HG03342 (cell line): Measurements from ENCODE around the gene ZBTB38.

Experiments used
- ATAC-seq: cut with Tn5 transposase; IDR thresholded peaks from one replicate; pipeline ENCODE4 v1.9.1; 2021; ENCODE audit warnings: mild to moderate bottlenecking, moderate library complexity; ENCODE audit not compliant: unreplicated experiment

The ZBTB38 gene, protein sequence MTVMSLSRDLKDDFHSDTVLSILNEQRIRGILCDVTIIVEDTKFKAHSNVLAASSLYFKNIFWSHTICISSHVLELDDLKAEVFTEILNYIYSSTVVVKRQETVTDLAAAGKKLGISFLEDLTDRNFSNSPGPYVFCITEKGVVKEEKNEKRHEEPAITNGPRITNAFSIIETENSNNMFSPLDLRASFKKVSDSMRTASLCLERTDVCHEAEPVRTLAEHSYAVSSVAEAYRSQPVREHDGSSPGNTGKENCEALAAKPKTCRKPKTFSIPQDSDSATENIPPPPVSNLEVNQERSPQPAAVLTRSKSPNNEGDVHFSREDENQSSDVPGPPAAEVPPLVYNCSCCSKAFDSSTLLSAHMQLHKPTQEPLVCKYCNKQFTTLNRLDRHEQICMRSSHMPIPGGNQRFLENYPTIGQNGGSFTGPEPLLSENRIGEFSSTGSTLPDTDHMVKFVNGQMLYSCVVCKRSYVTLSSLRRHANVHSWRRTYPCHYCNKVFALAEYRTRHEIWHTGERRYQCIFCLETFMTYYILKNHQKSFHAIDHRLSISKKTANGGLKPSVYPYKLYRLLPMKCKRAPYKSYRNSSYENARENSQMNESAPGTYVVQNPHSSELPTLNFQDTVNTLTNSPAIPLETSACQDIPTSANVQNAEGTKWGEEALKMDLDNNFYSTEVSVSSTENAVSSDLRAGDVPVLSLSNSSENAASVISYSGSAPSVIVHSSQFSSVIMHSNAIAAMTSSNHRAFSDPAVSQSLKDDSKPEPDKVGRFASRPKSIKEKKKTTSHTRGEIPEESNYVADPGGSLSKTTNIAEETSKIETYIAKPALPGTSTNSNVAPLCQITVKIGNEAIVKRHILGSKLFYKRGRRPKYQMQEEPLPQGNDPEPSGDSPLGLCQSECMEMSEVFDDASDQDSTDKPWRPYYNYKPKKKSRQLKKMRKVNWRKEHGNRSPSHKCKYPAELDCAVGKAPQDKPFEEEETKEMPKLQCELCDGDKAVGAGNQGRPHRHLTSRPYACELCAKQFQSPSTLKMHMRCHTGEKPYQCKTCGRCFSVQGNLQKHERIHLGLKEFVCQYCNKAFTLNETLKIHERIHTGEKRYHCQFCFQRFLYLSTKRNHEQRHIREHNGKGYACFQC (N-terminal part only)

DNA sequence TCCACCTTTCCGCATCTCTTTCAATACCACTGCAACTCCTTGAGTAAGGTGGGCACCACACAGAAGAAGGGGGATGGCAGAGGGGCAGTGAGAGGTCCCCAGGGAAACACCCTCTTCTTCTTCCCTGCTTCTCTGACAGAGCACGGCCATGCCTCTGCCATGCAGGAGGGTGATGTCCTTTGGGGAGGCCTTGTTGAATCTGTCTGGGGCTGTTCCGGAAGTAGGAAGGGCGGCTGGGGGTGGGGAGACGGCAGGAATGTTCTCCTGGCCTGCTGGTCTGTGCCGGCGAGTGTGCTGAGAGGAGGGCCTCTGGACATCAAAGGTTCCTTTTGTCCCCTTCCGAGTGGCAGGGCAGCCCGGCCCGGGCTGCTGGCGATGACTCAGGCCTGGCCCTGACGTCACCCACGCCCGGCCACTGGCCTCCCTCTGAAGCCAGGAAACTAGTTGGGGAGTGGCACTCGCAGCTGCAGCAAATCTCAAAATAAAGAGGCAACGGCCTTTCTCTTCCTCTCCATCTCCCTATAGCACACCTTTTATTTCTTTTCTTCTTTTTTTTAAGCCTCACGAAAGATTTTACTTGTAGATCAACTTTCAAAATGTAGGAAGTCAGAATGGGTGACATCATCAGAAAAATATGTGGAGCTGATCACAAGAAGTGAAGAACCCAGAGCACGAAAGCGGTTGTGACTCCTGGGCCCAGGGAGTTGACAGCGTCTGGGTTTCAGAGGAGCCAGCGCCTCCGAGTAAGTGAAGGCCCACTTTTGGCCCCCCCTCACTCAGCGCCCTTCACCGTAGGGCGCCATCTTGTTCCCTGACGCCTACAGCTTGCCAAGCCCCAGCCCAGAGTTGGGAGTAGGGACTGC is at the start of gene ZBTB38:
ZBTB38 (plus strand) TSS at position 443 of the 863 bp plus-strand sequence. CDS start 73,885 bp downstream, outside the sequence.
- no peak for ATAC-seq

DNA sequence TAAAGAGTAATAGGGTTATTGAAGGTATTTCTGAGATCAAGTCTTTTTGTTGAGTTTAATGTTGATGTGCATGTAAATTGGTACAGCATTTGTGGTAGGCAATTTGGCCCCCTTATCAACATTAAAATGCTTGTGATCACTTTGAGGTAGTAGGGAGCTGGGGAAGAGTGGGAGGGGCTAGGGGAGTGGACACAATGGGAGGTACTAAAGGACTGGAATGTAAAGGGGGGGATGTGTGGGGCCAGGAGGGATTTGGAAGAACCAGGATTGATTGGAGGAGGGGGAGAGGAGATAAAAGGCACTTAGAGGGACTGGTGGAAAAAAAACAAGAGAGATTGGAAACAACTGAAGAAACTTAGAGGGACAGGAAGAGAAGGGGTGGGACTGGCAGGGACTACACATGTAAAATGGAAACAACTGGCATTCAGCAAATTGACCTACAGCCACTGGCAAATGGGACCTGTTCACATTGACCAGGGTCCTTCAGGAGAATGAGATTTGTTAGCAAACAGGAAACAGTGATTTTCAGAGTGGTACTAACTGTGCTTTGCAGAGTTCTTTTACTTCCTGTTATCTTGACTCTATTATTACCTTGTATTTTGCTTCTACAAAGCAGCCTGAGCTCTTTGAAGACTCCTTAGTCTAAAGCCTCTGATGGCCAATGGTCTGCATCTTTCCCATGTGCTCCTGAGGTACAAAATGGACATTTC is 47.8 kb upstream of the ZBTB38 start:
- ATAC-seq = no peak

DNA sequence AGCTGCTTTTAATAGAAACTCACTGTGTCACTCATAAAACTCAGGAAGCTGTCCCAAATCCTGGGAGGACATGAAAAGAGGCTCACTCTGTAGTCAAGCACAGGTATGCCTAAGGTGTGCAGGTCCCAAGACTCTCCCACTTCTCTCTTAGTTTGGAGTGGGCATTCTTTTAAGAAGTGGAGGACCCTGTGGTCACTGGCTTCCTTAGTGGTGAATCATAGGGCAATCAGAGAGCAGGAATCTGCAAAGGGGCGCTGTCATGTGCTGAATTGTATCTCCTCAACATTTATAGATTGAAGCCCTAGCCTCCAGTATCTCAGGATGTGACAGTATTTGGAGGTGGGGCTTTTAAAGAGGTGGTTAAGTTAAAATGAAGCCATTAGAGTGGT is 47.2 kb upstream of the ZBTB38 start:
- ATAC-seq = no peak

DNA sequence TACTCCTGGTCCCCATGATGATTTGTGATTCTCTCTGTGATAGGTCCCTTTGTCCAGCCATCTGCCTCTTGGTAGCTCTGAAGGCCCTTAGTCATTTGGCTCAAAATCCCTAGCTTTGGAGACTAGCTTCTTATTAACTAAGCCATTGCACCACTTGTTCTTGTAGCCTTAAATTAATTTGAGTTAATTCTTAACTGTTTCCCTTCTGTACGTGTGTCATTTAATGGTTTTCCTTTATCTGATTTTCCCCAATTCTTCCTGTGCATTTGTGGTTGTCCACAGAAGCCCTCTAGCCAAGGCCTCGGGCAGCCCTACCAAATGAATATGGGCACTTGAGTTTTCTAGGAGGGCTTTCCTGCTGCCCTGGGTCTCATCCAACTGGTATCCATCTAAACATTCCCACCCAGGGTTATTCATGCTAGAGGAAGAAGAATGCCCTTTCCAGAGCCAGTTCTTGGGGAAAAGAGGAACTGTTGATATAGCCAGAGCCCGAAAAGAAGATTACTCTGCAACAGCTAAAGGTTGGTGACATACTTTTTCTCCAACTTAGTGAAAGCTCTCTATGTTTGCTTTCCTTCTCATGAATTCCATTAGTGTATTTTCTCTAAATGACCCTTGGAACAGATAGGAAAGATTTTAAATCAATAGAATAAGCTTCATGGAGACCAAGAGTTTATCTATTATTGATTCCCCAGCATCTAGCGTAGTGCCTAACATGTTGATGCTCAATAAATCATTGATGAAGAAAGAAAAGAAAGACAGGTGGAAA is 44.2 kb upstream of the ZBTB38 start:
- no peak for ATAC-seq

DNA sequence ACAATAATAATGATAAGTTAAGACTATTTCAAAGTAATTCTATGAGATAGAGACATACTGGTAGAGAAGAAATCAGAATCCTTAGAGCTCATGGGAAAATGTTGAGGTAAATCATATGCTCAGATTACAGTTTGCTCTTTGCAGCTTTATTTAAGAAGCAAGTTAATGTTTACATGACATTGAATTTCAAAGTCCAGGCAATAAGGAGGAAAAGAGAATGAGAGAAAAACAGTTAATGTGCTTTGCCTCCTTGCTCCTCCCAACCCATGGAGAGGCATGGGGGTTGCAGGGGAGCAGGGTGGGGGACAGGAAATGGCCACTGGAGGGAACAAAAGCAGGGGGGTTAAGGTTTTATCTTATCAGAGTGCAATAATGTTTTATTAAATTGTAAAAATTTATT is 42.2 kb upstream of the ZBTB38 start:
- ATAC-seq = no peak

DNA sequence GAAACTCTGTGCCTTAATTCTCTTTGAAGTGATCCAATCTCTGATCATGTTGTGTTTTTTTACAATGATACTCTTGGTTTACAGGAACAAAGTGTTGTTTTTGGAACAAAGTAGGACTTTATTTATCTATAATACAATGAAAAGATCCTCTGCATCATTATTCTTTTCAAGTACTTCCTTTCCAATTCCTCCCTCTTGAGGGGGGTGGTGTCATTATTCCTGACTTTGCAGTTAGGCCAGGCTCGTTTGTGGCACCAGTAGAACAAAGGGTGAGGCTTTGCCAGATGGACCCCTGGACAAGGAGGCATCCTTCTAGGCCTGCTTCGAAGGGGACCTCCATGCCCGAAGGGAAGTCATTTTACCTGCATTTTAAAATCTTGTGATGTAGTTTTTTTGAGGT is 41.7 kb upstream of the ZBTB38 start:
- no peak for ATAC-seq

DNA sequence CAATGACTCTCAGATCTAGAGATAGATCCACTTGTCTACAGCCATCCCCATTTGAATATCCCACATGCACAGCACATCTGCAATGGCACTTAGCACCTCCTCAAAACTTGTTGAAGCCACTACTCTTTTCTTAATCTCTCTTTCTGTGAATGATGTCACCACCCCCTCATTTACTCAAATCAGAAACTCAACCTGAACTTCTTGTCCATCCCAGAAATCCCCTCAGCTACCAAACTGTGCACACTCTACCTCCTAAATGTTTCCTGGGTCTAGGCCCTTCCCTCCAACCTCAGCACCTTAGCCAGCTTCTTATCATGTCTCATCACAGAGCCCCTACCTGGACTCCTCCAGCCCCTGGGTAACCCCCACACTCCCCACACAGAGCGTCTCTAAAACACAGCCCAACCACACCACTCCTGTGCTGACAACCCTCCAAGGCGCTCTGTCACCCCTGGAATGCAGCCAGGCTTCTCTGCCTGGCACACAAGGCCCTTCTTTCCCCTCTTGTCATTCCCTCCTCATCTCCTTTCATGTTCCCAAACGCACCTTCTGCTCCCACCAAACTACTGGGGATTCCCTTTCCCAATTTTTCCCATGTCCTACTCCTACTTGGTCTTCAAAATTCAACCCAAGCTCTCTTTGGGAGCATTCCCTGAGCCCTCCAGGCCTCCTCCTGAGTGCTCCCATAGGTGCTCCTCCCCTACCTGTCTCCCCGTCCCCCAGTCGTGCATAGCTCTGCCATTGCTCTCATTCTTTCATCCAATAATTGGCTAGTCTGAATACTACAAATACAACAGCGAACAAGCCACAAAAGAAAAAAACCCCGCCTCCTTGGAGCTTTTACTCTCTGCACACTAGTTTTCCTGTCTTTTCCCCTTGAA is 39.8 kb upstream of the ZBTB38 start:
- peak; percentile 45 for ATAC-seq

DNA sequence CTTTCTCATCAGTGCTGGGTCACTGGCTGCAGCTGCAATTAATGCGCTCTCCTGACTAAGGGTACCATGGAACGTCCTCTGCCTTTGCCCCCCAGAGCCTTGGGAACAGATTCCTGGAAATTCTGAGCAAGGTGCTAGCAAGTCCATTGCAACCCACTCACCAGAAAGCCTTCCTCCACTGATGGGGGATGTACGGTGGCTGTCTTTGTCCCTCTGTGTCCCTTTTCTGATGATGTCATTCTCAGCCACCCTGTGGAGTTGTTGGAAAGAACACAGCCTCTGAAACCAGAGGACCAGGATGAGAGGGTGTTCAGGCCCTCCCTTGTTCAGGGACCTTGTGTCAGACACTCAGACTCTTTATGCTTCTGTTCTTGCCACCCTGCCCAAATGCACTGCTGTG is 38.1 kb upstream of the ZBTB38 start:
- ATAC-seq = no peak

DNA sequence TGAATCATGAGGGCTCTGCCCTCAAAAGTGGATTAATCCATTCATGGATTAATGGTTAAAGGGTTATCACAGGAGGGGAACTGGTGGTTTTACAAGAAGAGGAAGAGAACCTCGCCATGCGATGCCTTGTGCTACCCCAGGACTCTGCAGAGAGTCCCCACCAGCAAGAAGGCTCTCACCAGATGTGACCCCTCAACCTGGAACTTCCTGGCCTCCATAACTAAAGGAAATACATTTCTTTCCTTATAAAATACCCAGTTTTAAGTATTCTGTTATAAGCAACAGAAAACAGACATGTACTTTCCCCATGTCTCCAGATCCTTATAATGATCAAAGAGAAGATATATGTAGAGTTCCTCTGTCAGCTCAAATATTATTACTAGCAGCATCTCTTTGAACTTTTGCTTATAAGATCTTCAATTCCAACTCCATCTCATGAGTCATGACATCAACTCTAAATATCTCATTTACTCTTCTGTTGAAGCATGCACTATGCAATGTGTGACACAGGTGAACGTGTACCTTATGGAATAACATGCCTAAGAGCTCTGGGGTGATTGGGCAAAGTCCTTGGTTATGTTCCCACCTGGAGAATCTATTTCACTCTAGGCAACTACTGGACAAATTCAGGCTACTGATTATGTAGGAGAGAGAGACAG is 37.5 kb upstream of the ZBTB38 start:
- ATAC-seq = no peak

DNA sequence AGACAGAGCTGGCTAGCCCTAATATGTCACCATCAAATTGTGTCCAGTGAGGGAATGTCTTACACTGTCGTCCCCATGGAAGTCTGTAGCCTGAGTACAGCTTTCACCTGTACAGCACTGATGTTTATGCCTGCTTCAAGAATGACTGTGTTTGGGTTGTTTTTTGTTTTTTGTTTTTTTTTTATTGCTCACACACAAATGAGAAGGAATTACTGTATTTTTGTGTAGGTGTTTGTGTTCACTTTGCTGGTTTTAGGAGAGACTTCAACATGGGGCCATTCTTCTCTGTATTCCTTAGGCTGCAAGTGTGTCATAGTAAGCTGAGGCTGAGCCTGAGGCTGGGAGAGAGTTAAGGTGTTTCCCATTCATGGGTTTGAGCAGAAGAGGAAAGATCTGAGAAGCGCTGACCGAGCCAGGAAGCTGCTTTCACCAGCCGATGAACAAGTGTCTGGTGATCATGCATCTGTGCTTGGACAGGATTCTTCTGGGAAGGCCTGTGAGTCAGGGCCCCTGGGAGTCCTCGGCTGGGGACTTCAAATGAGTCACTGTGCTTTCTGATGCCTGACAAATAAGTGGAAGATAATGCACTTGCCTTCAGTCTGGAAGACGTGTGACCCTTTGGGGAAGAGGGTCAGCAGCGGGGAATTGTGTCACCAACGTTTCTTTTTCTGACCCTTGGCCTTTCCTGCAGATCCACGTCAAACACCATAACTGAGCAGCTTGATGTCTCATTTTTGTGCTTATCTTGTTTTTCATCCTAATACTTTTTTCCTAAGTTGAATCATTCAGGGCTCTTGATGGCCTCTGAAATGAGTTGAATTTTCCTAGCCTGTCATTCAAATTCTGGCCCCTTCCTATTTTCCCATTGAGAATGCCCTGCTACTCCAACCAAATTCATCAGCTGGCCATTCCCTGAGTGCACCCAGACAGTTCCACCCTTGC is 36.7 kb upstream of the ZBTB38 start:
- ATAC-seq = peak; percentile 33

DNA sequence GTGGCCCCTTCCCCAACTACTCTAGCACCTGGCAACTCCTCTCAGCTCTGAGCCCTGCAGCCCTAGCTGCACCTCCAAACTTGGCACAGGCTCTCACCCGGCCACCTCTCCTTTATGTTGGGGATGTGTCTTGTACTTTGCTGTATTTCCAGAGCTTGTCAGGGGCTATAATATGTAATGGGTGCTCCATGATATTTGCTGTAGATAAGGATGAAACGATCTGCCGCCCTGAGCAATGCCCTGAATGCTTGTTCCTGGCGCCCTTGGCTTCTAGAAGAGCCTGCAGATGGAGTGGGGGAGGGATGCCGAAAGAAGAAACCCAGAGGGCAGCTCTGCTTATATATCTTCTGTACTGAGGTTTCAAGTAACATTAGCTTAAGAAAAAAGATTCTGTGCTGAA is 35.9 kb upstream of the ZBTB38 start:
- ATAC-seq = no peak

DNA sequence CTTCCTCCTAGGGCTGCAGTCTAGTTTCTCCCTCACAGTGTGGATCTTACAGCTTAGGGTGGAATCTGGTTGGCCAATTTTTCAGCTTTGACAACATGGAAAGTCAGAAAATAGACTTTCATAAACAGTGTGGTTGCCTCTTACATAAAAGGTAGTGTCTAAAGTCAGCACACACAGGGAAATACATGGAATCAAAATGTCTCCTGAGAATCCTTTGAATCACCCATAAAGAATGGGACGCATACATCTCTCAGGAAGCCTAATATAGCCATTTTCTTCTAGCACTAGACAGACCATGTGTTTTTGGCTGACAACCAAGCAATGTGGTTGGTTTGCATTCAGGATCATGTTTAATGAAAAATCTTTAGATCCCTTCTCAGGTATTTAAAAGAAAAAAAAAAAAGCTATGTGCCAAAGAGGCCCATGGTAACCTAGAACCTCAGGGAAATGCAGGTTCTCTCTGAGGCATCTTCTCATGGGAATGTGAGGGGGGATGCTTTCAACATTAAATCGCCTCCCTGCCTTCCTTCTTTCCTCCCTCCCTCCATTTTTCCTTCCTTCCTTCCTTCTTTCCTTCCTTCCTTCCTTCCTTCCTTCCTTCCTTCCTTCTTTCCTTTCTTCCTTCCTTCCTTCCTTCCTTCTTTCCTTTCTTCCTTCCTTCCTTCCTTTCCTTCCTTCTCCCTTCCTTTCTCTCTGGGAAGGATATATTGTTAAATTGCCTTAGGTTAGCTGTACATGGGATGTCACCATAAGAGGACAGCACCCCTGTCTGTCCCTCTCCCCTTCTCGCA is 34.3 kb upstream of the ZBTB38 start:
- ATAC-seq = no peak

DNA sequence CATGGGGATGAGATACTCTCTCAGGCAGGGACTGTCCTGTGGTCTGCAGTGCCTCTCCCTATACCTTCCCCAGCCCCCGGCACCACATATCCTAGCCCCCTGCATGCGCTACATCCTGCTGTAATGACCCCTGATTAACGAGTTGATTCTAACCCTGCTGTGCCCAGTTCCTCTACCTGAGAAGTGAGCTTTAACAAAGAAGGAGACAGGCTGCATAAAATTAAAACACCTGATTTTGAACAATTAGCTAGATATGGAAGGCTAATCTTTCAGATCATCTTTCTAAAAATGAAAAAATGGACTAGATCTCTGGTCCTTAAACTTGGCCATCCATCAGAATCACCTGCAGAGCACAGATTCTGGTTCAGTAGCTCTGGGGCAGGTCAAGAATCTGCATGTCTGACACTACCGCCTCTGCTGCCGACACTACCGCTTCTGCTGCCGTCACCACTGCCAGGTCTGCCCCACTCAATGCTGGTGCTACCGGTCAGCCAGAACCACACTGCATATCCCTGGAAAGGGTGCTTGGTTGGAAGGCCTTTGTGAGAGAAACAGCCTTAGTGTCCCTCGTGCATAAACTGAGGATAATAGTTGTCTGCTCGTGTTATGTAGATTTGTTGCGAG is 33.6 kb upstream of the ZBTB38 start:
- ATAC-seq = no peak

DNA sequence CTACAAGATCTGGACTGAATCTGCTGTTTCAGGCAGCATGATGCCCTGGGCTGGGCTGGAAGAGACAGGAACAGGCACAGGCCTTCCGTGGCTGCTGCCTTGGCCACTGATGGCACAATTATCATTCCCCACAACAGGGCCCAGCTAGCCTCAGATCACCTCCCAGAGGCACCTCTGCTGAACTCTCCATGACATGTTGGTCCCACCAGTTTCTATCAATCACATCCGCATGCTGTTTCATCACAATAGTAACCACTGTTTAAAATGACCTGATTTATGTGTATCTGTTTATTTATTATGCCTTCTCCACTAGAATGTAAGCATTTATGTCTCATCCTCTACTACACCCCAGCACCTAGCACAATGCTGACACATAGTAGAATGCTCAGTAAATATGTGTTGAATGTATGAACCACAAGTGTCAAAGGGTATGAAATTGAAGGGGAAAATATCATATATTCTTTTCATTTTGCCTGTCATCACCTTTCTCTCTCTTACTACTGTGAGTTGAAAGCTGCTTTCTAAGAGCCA is 32.7 kb upstream of the ZBTB38 start:
- no peak for ATAC-seq
